Measurements from ENCODE around the gene PNP.

DNA sequence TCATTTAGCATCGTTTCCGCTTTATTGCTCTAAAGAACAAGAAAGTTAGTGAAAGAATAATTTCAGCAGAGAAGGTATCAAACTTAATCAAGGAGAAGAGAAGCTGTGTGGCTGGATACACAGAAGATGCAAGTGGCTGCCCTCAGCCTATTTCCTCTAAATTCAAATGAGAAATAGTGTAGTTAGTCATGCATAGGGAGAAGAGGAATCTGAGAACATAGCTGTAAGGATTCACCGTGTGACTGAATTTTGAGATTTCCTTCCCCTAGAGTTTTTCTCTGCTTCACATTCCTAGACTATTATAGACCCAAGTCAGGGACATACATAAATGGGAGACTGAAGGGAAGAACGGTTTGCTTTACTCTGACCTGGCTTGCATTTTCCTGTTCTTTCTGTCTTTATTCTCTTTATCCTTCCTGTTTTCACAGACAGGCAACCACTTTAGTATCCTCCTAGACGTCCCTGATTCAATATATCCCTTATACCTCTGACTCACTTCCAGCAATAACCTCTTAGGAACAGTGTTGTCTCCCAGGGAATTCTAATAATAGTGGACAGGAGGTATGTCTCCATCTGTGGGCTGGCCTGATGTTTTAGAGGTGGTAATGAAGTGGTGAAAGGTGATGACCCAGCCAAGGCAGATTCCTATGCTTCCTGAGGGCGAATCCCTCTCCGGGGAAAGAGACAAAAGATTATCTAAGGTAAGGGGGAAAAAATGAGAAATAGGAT lies 43.1 kb downstream of the PNP start:
- no peak for TF ChIP-seq TAF1 (IDR thresholded peaks at IDR 0.05; ENCODE audit: low read depth, low read length)
- TF ChIP-seq POLR2A (IDR thresholded peaks at IDR 0.05; ENCODE audit: low read depth, low read length), result no peak
- TF ChIP-seq POLR2AphosphoS5 (IDR thresholded peaks at IDR 0.05; ENCODE audit: low read depth, low read length), result no peak

All from GM12891 (cell line).